C4-2B (cell line): Measurements from ENCODE around the gene ZNF385D.

Source experiments
- CTCF ChIP-seq: fragments of 450-650 bp; conservative IDR thresholded peaks from 2 replicates; pipeline ENCODE4 v1.5.1; 2017; ENCODE audit warnings: mild to moderate bottlenecking
- ZFX ChIP-seq: fragments of 450-650 bp; IDR thresholded peaks from 2 replicates; pipeline ENCODE4 v1.6.1; 2017

DNA sequence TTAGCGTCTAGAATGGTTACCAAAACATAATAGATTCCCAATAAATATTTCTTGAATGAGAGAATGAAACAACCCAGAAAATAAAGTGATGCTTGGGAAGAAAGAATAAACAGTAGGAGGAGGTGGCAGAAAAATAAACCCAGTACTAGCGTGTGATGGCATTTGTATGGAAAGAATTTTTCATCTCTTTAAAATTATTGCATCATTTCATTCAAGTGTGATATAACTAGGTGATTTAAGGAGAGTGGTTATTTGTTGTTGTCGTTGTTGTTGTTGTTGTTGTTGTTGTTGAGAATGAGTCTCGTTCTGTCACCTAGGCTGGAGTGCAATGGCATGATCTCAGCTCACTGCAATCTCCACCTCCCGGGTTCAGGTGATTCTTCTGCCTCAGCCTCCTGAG is 293.9 kb downstream of the ZNF385D start:
- TF ChIP-seq CTCF (no peak), ZFX (no peak)
